IgD-negative memory B cell (primary cell): ENCODE measurements around the gene MIER2. TPM values are rescaled to one million over a fixed set of nuclear protein-coding genes. Genes with fewer than 3 reads are reported as not detected.
"Not testable (repeated sequence)": the region's sequence is repeated elsewhere in the genome, so short reads cannot be mapped to it uniquely, and the experiment has no call there.

ENCODE experiments used
- H3K27ac Mint-ChIP-seq, 3 donors: one replicate each; pipeline ENCODE4 v1.8.0; 2020 to 2022; ENCODE audit warnings: mild to moderate bottlenecking in 3 of 3, mixed read lengths in 3 of 3, moderate library complexity in 1 of 3
- H3K27me3 Mint-ChIP-seq: one replicate; pipeline ENCODE4 v1.8.0; 2021; ENCODE audit warnings: mixed read lengths
- H3K36me3 Mint-ChIP-seq: one replicate; pipeline ENCODE4 v1.8.0; 2020; ENCODE audit warnings: mild to moderate bottlenecking, mixed read lengths
- H3K4me1 Mint-ChIP-seq, 3 donors: one replicate each; pipeline ENCODE4 v1.8.0; 2020 to 2022; ENCODE audit warnings: mixed read lengths in 3 of 3, mild to moderate bottlenecking in 1 of 3
- H3K4me3 Mint-ChIP-seq, 4 donors: one replicate each; pipeline ENCODE4 v1.8.0; 2020 to 2022; ENCODE audit warnings: mild to moderate bottlenecking in 4 of 4, mixed read lengths in 4 of 4, moderate library complexity in 3 of 4
- H3K9me3 Mint-ChIP-seq, 3 donors: one replicate each; pipeline ENCODE4 v1.8.0; 2020 to 2021; ENCODE audit warnings: mixed read lengths in 3 of 3, mild to moderate bottlenecking in 1 of 3
- polyA plus RNA-seq: library from polyadenylated mRNA; unstranded; fragments of 300-500 nt; fragmentation: Illumina TruSeq; gene quantifications from one replicate; pipeline ENCODE4 v1.2.3, GENCODE V29; 2021

MIER2 gene
- polyA plus RNA-seq, 1 donor from 2014 or later, result 7.5 TPM

GRCh38 chr19:271856-272255, 72.7 kb downstream of the MIER2 start:
- Mint-ChIP-seq H3K27ac (no peak overlapping the region), H3K4me3 (no peak overlapping the region), H3K27me3 (peaks cover 13% of the 10 kb centered on the region), H3K36me3 (no peaks in the 10 kb centered on the region), H3K4me1 (peaks cover under 1 to 4% (median 2%) of the 10 kb centered on the region in 3 donors), H3K9me3 (no peaks in the 10 kb centered on the region)

- H3K4me3 Mint-ChIP-seq, H3K9me3 Mint-ChIP-seq, H3K36me3 Mint-ChIP-seq, H3K4me1 Mint-ChIP-seq: not testable (repeated sequence)
- peak overlapping the region in 1 of 3 donors; percentile 47 for H3K27ac Mint-ChIP-seq
- H3K27me3 Mint-ChIP-seq, result peaks cover 18% of the 10 kb centered on the region
Measured at GRCh38 chr19:270766-271318, 73.8 kb downstream of the MIER2 start.

- H3K27me3 Mint-ChIP-seq, result peaks cover 20% of the 10 kb centered on the region
- H3K9me3 Mint-ChIP-seq, result no peaks in the 10 kb centered on the region
- H3K36me3 Mint-ChIP-seq, result no peaks in the 10 kb centered on the region
- H3K4me1 Mint-ChIP-seq, result peaks cover 3 to 8% (median 7%) of the 10 kb centered on the region in 3 donors
- peak overlapping the region in 1 of 4 donors; percentile 32 for H3K4me3 Mint-ChIP-seq
- H3K27ac Mint-ChIP-seq, result no peak overlapping the region
Measured at GRCh38 chr19:269241-269640, 75.4 kb downstream of the MIER2 start.

DNA sequence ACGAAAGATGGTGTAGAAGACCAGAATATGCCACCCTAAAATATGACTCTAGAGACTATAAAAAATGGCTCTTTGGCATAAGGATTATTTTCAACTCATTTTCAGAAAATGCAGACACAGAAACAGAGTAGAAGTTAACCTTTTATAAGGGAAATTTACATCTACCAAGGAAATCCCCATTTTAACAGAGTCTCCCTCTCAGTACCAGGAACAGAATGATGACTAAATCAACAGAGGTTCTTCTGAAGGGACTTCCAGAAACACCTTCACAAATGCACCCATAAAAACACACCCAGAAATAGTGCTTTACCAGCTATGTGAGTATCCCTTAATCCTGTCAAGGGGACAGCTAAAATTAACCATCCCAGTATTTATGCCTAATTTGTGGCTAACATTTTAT, 82.5 kb downstream of the MIER2 start:
- peaks cover 0 to 5% (median 2%) of the 10 kb centered on the region in 3 donors for H3K9me3 Mint-ChIP-seq
- H3K27ac Mint-ChIP-seq, result no peak overlapping the region
- H3K27me3 Mint-ChIP-seq, result peaks cover 17% of the 10 kb centered on the region
- no peaks in the 10 kb centered on the region for H3K36me3 Mint-ChIP-seq
- H3K4me3 Mint-ChIP-seq, result peak overlapping the region in 1 of 4 donors; percentile 27
- peaks cover 3 to 11% (median 7%) of the 10 kb centered on the region in 3 donors for H3K4me1 Mint-ChIP-seq

DNA sequence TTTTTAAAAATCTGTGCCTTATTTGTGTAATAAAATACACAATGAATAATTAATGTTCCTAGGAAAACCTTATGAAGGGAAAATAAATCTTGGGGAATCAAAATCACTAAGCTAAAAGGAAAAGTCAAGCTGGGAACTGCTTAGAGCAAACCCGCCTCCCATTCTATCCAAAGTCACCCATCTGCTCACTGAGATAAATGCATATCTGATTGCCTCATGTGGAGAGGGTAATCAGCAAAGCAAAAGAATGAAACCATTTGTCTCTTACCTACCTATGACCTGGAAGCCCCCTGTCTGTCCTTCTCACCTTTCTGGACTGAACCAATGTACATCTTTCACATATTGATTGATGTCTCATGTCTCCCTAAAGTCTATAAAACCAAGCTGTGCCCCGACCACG, 87.8 kb downstream of the MIER2 start:
- not testable (repeated sequence) for H3K27me3 Mint-ChIP-seq

More for the DNA sequence above, 87.8 kb downstream of the MIER2 start:
- H3K4me1 Mint-ChIP-seq, H3K9me3 Mint-ChIP-seq, H3K36me3 Mint-ChIP-seq, H3K27ac Mint-ChIP-seq, H3K4me3 Mint-ChIP-seq: not testable (repeated sequence)

Other genes with a start within 250 kb of the MIER2 start
- not detected for gene OR4F17, start 237.7 kb downstream of the MIER2 start, polyA plus RNA-seq
- 0.53 TPM for gene PLPP2, start 53.4 kb downstream of the MIER2 start, polyA plus RNA-seq
- not detected for gene C2CD4C, start 64.4 kb upstream of the MIER2 start, polyA plus RNA-seq
- gene SHC2, start 116.2 kb upstream of the MIER2 start, polyA plus RNA-seq, result not detected
- 0.36 TPM for gene MADCAM1, start 151.7 kb upstream of the MIER2 start, polyA plus RNA-seq
- gene TPGS1, start 162.7 kb upstream of the MIER2 start, polyA plus RNA-seq, result 13.8 TPM
- gene CDC34, start 187.0 kb upstream of the MIER2 start, polyA plus RNA-seq, result 20.1 TPM
- gene GZMM, start 199.3 kb upstream of the MIER2 start, polyA plus RNA-seq, result 15.8 TPM
- gene BSG, start 227.8 kb upstream of the MIER2 start, polyA plus RNA-seq, result 287 TPM
- not detected for gene HCN2, start 245.1 kb upstream of the MIER2 start, polyA plus RNA-seq